Breast epithelium (tissue), 3 donors: ENCODE data around the gene PMPCA.

Experiments
- POLR2A ChIP-seq: fragments of 450-650 bp; IDR thresholded peaks from one replicate; pipeline ENCODE4 v1.6.1; 2016; ENCODE audit warnings: antibody characterized with exemption, mild to moderate bottlenecking, moderate library complexity
- TF ChIP-seq, protein P1 (sequence below), 3 donors: fragments of 450-650 bp; IDR thresholded peaks; one replicate each; pipeline ENCODE4 v1.5.1; 2016 to 2017; ENCODE audit warnings: antibody characterized with exemption in 3 of 3, mild to moderate bottlenecking in 3 of 3, moderate library complexity in 3 of 3

DNA sequence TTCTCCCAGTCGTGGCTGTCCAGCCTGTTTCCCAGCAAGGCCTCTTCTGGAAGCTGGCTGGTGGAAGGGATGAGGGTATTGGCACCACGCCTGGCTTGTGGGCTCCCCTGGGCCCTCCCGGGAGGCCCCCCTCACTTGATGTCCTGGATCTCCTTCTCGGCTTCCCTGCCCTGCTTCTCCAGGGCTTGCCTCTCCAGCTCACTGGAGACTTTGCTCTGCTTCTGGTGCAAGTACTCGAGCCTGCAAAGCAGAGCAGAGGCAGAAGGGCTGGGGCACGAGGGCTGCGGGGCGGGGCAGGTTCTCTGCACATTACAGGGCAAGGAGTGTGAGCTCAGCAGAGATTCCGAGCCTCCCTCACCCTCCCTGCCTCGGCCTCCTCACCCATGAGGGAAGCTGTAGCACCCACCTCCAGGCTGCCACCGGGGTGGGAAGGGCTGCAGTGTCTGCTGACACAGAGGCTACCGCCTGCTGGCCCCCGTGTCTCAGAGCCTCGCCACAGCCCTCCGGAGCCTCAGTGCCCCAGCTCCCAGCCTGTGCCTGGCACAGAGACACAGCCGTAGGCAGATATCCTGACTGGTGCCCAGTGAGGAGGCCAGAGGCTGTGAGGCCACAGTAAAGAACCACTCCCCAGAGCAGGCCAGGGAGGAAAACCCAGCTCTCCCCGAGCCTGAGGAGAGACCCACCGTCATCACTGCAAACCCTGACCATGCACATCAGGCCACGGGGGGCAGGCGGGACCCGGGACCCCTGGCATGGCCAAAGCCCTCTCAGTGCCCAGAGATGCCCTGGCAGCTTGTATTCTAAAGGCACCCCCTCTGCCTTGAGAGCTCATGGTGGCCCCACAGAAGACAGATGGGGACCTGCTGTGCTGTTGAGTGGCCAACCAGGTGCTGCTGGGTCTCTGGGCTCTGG, 17.7 kb upstream of the PMPCA start:
- TF ChIP-seq, protein P1, sequence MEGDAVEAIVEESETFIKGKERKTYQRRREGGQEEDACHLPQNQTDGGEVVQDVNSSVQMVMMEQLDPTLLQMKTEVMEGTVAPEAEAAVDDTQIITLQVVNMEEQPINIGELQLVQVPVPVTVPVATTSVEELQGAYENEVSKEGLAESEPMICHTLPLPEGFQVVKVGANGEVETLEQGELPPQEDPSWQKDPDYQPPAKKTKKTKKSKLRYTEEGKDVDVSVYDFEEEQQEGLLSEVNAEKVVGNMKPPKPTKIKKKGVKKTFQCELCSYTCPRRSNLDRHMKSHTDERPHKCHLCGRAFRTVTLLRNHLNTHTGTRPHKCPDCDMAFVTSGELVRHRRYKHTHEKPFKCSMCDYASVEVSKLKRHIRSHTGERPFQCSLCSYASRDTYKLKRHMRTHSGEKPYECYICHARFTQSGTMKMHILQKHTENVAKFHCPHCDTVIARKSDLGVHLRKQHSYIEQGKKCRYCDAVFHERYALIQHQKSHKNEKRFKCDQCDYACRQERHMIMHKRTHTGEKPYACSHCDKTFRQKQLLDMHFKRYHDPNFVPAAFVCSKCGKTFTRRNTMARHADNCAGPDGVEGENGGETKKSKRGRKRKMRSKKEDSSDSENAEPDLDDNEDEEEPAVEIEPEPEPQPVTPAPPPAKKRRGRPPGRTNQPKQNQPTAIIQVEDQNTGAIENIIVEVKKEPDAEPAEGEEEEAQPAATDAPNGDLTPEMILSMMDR (IDR thresholded peaks at IDR 0.05): no peak
- TF ChIP-seq POLR2A: no peak
